ENCODE measurements around the gene RPL13A.

The RPL13A gene

DNA sequence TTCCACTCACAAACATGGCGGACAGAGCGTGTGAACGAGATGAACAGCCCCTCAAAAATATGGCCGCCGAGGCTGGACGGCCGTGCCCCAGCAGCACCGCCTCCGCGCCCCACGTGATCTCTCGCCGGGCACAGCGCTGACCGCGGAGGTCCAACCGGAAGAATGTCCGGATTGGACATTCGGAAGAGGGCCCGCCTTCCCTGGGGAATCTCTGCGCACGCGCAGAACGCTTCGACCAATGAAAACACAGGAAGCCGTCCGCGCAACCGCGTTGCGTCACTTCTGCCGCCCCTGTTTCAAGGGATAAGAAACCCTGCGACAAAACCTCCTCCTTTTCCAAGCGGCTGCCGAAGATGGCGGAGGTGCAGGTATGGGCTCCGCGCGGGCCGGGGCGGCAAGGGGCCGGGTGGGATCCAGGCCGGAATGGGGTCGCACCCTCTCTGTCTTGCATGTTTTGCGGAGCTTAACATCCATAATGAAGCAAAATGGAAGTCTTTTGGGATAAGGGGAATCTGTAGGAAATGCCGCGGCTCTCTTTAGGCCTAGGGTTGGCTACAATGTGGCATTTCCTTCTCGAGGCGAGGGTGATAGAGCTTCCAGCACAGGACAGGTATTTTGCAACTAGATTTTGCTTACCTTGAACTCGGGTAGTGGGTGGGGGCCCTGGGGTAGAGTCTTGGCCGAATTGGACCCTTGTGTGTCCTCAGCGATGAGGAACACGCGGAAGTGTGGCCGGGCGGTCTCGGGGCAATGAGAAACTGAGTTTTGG, at the start of gene RPL13A:
Gene RPL13A, plus strand, starts transcription at position 332 of the 769 bp plus-strand sequence. Its CDS starts 22 bp downstream, at position 354.
- no peak for TF ChIP-seq GATA2 (IDR thresholded peaks at IDR 0.05; ENCODE audit: low read depth, low read length)

DNA sequence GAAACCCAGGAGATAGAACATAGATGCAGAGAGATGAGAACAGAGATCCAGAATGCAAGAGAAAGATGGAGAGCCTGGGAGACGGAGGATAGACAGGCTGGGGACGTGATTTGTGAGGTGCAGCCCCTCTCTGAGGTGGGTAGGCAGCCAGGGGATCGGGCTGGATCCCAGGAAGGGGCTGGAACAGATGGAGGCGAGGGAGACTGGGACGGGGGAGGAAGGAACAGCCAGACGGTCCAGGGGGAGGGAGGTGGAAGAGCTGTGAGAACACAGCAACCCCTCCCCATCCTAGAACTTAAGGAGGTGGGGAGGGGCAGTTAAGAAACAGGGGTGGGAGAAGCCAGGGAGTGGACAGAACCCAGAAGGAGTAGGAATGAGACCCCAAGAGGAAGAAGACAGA, 49.1 kb upstream of the RPL13A start:
- TF ChIP-seq GATA2 (IDR thresholded peaks at IDR 0.05; ENCODE audit: low read depth, low read length): no peak
- no peak for TF ChIP-seq GATA3 (IDR thresholded peaks at IDR 0.05; ENCODE audit: low read depth, low read length)

DNA sequence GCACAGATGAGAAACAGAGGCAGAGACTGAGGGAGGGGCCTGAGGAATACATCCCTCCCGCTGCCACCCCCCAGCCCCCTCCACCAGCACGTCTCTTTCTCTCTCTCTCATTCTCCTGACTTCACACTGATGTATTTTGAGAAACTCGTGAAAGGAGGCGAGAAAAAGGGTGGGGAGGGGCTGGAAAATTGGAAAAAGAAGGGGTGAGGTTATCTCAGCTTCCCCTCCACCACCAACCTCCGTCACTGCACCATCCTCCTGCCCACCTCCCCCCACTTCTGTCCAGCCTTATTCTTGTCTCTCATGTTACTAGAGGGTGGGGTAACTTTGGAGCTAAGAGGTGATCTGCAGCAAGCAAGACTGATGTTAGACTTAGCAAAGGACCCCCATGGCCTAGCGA, 47.6 kb upstream of the RPL13A start:
- TF ChIP-seq GATA3 (IDR thresholded peaks at IDR 0.05; ENCODE audit: low read depth, low read length) (no peak), GATA2 (IDR thresholded peaks at IDR 0.05; ENCODE audit: low read depth, low read length) (no peak)

DNA sequence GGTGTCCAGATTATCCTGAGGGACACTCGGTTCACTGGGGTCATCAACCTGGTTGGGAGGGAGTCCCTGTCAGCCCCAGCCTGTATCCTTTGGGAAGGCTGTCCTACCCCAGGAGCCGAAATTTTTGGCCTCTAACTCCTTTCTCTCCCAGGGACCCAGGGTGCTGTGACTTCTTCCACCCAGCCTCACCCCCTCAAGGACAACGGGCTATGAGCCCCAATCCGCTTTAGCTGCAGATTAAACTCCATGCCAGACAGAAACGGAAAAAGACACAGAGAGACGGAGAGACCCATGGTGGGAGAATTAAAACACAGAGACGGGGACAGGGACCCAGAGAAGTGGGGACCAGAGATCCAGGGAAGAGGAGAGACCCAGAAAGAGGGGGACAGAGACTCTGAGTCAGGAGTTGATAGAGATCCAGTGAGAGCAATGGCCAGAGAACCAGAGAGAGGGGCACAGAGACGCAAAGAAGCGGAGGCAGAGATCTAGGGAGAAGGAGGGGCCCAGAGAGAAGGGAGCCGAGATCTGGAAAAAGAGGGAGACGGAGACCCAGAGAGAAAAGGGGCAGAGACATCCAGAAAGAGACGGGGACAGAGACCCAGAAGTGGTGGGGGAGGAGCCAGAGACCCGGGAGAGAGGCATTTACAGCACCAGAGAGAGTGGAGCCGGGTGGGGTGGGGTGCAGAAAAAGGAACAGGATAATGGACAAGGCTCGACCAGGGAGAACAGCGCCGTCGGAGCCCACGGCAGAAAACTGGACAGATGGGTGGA, 46.8 kb upstream of the RPL13A start:
- TF ChIP-seq GATA2 (IDR thresholded peaks at IDR 0.05; ENCODE audit: low read depth, low read length) (no peak), GATA3 (IDR thresholded peaks at IDR 0.05; ENCODE audit: low read depth, low read length) (no peak)

DNA sequence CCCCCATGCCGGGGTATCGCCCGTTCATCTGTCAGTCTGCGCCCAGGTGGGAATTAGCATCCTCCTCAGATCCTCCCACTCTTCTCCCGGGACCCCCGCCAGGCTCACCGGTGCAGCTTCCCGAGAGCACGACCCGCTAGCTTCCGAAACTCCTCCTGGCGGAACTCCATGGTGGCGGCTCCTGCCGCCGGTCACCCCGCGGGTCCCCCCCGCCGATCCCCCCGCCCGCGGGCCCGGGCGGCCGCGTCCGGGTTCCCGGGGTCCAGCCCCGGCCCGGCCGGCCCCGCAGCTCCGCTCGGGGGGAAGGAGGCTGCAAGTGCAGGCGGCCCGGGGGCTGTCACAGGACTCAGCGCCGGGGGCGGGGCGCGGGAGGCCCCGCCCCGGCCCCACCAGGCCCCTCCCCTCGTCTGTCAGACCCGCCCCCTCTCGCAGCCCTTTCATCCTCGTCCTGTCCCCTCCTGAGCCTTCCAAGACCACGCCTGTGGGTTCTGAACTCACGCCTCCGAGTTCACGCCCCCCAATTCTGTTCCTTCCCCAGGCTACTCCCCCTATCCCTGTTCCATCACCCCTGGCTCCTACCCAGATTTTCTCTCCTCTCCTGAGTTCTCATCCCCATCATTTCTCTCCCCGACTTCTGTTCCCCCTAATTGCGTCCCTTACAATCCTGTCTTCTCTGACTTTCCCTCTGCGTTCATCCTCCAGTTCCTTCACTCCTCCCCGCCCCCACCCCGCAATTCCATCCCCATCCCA, 46.0 kb upstream of the RPL13A start, which contains the start of gene SLC17A7:
Gene SLC17A7, minus strand, starts transcription at position 318 of the 750 bp plus-strand sequence. Its CDS starts 148 bp downstream, at position 170.
- TF ChIP-seq GATA2 (IDR thresholded peaks at IDR 0.05; ENCODE audit: low read depth, low read length) (no peak), GATA3 (IDR thresholded peaks at IDR 0.05; ENCODE audit: low read depth, low read length) (no peak)

DNA sequence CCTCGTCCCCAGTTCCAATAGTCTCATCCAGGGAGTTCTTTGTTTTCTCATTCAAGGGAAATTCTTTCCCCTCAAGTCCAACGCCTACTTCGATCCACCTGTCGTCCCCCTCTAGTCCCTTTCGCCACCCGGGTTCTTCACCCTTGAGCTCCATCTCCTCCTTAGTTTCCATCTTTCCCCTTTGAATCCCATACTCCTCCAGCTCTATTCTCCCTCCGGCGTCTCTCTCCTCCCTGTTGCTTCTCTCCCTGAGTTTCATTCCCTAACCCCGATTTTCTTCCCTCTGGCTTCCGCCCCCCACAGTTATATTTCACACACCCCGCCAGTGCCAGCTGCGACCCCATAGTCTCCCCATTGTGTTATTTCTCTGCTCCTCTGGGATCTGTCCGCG, 45.5 kb upstream of the RPL13A start:
- TF ChIP-seq GATA2 (IDR thresholded peaks at IDR 0.05; ENCODE audit: low read depth, low read length) (no peak), GATA3 (IDR thresholded peaks at IDR 0.05; ENCODE audit: low read depth, low read length) (no peak)

DNA sequence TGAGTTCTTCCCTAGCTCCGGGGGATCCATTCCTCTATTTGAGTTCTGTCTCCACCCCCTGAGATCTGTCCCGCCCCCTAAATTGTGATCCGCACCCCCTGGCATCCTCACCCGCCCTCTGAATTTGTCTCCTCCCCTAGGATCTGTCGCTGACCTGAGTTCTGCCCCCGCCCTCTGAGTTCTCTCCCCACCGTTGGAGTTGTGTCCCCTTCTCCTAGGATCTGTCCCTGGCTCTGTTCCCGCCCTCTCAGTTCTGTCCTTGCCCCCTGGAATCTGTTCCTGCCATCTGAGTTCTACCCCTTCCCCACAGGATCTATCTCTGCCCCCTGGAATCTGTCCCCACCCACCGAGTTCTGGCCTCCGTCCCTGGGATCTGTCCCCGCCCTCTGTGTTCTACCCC, 45.1 kb upstream of the RPL13A start:
- no peak for TF ChIP-seq GATA3 (IDR thresholded peaks at IDR 0.05; ENCODE audit: low read depth, low read length)
- TF ChIP-seq GATA2 (IDR thresholded peaks at IDR 0.05; ENCODE audit: low read depth, low read length): no peak

DNA sequence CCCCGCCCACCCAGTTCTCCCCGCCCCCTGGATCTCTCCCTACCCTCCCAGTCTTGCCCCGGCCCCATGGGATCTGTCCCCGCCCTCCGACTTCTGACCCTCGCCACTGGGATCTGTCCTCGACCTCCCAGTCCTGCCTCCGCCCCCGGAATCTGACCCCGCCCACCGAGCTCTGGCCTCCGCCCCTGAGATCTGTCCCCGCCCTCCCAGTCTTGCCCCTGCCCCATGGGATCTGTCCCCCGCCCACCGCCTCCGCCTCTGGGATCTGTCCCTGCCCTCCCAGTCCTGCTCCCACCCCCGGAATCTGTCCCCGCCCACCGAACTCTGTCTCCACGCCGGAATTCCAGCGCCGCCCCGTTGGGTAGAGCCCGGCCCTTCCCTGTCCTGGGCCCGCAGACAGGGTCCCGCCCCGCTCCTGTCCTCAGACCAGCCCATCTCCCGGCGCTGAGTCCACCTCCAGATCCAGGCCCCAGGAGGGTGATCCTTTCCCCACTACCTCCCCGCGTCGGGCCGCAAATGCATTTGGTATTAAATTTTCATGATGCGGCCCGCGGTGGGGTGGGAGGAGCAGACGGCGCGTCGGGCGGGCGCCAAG, 44.5 kb upstream of the RPL13A start:
- TF ChIP-seq GATA2 (IDR thresholded peaks at IDR 0.05; ENCODE audit: low read depth, low read length): no peak
- no peak for TF ChIP-seq GATA3 (IDR thresholded peaks at IDR 0.05; ENCODE audit: low read depth, low read length)

DNA sequence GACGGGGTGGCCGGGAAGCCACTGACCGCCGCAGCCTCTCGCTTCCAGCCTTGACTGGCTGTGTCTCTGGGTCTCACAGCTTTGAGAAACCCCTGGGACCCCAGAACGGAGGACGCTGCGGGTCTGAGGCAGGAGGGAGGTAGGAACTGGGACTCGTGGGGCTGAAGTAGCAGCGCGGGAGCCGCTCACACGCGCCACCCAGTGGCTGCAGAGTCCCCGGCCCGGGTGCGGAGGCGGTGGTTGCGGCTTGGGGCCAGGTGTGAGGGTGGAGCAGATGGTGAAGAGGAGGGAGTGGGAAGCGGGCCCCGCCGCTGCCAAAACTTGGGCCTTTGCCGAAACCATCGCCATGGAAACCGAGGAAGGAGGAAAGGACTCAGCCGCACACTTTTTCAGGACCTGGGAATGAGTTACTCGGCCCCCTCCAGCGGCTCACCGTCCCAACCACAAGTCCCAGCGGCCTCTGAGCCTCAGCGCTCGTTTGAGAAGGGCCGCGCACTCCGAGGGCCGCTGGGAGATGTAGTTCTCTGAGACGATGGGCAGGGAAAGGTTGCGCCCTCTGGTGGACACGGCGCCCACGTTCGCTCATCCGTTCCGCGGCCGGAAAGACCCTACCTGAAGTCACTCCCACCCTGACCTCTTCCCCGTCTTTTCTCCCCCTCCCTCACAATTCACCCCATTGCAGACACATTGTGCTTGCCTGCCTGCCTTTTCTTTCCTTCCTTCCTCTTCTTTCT, 43.9 kb upstream of the RPL13A start:
- no peak for TF ChIP-seq GATA2 (IDR thresholded peaks at IDR 0.05; ENCODE audit: low read depth, low read length)
- no peak for TF ChIP-seq GATA3 (IDR thresholded peaks at IDR 0.05; ENCODE audit: low read depth, low read length)

DNA sequence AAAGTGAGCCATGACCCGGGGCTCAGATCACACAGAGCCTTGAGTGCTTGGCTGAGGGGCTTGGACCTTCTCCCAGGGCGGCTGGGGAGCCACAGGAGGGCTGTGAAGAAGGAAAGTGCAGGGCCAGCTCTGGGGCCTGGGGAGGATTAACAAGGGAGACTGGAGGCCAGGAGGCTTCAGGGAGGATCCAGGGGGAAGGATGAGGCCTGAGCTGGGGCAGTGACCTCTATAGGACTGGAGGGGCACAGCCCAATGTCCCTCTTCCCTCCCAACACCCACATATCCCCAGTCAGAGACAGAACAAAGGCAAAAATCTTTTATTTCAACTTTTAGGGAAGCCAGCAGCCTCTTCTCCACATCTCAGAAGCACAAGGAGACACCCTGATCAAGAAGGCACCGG, 41.4 kb upstream of the RPL13A start:
- no peak for TF ChIP-seq GATA2 (IDR thresholded peaks at IDR 0.05; ENCODE audit: low read depth, low read length)
- TF ChIP-seq GATA3 (IDR thresholded peaks at IDR 0.05; ENCODE audit: low read depth, low read length): no peak

DNA sequence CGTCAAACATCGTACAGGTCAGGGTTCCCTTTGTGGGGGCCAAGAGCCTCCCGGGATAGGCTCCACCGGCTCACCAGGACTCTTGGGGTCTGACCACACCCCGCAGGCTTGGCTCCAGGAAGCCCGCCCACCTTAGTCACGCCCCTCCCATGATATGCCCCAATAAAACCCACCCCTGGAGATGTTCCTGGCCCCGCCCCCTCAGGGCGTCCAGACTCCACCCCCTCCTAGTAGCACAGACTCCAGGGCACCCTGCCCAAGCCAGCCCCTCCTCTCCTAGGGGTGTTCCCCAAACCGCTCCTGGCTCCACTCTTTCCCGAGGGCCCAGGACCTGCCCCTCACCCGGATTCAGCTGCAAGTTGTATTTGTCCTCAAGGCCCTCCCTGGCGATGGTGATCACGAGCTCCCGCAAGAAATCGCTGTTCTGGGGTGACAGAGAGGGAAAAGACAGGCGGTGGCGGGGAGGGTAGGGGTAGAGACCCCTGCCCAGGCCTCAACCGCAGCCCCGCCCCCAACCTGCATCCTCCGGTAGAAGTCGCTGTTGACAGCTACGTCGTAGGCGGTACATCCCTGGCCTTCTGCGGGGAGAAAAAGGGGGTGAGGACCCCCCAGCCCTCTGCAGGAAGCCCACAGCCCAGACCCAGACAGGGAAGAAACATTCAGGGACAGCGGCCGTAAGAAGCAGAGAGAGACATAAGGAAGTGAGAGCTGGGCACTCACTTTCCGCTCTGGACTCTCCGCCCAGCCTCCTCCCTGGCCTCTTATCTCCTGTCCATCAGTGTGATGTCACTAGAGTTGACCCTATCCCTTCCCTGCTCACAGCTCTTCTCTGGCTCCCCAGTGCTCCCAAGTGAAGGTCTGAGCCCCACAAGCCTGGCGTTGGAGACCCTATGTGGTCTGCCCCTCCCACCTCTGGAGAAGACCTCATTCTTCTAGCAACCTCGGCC, 39.6 kb upstream of the RPL13A start:
- TF ChIP-seq GATA2 (IDR thresholded peaks at IDR 0.05; ENCODE audit: low read depth, low read length): no peak

DNA sequence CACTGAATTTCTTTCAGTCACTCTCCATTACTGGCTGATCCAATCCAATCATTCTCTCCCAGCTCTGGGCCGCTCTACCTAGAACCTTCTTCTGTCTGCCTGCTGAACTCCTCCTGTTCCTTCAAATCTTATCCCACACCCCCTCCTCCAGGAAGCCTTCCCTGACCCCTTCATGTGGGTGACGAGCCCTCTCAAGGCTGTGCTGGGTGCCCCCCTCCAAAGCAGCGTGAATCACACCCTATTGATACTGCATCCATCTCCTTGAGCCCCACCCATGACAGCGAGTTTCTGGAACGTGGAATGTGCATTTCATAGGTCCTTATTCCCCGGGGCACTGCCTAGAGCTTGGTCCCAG, 39.0 kb upstream of the RPL13A start:
- TF ChIP-seq GATA3 (IDR thresholded peaks at IDR 0.05; ENCODE audit: low read depth, low read length): no peak
- no peak for TF ChIP-seq GATA2 (IDR thresholded peaks at IDR 0.05; ENCODE audit: low read depth, low read length)
